GM18867 (cell line): ENCODE results near the gene NCAM2.

Experiments
- ATAC-seq: cut with Tn5 transposase; IDR thresholded peaks from one replicate; pipeline ENCODE4 v1.9.1; 2021; ENCODE audit warnings: mild to moderate bottlenecking, moderate library complexity; ENCODE audit not compliant: unreplicated experiment

NCAM2 gene

DNA sequence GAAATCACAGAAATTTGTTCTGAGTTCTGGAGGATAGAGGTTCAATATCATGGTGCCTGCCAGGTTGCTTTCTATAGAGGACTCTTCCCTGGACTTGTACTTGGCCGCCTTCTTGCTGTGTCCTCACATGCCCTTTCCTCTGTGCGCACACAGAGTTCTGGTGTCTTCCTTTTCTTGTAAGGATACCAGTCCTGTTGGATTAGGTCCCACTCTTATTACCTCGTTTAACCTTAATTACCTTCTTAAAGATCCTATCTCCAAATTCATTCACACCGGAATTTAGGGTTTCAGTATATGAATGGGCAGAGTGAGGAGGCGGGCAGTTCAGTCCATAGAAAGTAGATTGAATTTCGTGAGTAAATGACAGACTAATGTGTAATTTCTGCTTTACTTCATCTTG is 413.9 kb downstream of the NCAM2 start:
- ATAC-seq = no peak

- no peak for ATAC-seq
Measured at GRCh38 chr21:21415741-21416140, 417.5 kb downstream of the NCAM2 start.

GRCh38 chr21:21434944-21435343 is 436.7 kb downstream of the NCAM2 start:
- ATAC-seq = no peak

DNA sequence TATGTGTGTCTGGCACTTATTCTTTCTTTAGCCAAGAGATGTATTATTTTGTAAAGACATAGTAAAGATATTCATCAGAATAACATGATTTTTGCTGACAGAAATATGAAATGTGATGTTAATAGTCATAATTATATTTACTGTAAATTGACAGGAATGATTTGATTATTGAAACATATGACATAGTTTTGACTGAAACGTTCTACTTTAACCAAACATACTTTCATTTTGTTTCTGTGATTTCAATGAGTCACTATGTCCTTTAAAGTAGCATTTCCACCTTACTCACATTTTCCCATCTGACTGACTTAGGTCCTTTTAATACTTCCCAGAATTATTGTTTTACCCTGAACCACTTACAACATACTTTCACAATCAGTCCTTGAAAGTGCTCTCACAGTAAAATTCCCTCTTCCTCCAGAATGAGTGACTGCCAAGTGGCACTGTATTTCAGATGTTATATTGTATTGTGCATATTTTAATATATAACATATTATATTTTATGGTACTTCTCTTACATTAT is 437.9 kb downstream of the NCAM2 start:
- no peak for ATAC-seq

DNA sequence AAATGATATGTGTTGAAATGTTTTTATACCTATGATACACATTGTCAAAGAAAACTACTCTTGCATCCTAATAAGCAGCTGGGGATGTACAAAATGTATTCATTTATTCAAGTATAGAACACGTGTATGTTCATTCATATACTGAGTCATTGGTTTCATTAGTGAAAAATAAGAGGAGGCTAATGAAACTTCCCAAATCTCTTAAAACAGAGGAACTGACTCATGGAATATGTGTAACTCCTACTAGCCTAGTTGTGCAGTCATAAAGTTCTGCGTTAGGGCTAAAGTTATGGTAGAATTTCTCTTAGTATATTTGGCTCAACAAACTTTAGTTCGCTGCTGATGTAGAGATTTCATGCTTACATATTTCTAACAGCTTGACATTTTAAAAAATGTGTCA is 441.6 kb downstream of the NCAM2 start:
- ATAC-seq = no peak

DNA sequence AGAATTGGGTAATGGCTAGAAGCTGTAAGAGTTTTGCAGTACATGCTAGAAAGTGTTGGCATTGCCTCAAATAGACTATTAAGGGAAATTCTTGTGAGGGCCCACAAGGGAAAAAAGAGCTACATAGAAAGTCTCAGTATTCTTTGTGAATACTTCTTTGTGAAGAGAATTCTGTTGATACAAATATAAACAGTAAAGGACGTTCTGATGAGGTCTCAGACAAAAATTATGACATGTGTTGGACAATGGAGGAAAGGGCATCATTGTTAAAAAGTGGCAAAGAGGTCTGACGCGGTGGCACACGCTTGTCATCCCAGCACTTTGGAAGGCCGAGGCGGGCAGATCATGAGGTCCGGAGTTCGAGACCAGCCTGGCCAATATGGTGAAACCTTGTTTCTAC is 458.9 kb downstream of the NCAM2 start:
- ATAC-seq = no peak

DNA sequence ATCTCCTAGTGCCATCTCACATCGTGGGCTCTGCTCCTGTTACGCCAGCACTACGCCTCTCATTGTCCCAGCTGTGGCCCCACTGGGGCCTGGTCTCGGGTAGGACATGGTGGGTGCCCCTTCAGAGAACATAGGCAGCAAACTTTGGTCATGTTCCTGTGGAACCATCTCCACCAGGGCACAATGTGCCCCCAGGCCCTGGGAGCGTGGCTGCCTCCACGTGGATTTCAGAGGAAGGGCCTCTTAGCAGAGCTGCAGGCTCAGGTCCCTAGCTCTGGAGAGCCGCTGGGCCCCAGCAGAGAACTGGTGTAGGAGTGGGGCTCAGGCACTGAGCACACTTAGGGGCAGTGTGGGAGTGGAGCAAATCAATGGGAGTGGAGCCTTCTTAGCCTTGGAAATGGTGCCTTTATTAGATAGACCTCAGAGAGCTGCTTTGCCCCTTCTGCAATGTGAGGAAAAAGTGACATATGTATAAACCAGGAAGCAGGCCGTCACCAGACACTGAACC is 460.0 kb downstream of the NCAM2 start:
- no peak for ATAC-seq

- no peak for ATAC-seq
Measured at GRCh38 chr21:21460979-21461378, 462.8 kb downstream of the NCAM2 start.

DNA sequence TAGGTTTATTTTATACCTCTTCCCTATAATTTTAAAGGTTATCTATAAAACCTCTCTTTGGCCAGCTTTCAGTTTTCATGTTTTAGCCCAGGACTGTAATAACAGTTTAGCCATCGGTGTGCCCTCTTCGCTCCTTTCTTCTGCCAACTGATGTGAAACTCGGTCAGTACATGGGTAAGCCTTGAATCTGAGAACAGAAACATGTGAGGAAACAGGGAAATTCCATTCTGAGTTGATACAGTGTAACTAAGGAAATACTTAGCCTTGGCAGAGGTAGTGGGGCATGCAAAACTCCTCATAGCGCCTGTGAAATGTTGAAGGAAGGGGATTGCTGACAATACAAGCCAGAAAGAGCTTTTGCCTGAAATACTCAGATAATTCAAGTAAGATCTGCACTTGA is 465.2 kb downstream of the NCAM2 start:
- no peak for ATAC-seq

GRCh38 chr21:21464684-21465083 is 466.5 kb downstream of the NCAM2 start:
- no peak for ATAC-seq

GRCh38 chr21:21466752-21467151 is 468.5 kb downstream of the NCAM2 start:
- ATAC-seq = no peak

- ATAC-seq = no peak
Measured at GRCh38 chr21:21468003-21468402, 469.8 kb downstream of the NCAM2 start.

- ATAC-seq = no peak
Measured at GRCh38 chr21:21481239-21481638, 483.0 kb downstream of the NCAM2 start.

- ATAC-seq = no peak
Measured at GRCh38 chr21:21508859-21509258, 510.6 kb downstream of the NCAM2 start.

- no peak for ATAC-seq
Measured at GRCh38 chr21:21530680-21531079, 532.5 kb downstream of the NCAM2 start.

DNA sequence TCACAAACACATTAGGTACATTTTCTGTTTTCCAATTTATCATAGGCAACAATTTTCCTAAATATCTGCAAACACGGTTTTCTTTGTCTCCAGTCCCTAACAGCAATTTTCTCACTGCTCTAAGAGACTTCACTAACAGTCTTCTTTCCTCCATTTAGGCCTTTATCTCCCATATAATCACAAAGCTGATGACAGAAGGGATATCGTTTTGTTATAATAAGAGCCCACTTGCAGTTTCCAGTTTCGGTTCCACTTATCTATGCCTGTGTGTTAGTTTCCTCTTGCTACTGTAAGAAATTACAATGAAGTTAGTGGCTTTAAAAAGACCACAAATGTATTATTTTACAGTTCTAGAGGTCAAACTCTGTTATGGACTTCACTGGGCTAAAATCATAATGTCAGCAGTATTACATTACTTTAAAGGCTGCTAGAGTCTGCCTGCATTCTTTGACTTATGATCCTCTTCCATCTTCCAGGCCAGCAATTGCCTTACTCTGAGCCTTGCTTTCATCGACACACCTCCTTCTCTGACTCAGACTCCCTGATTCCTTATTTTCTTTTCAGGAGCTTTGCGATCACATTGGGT is 549.3 kb downstream of the NCAM2 start:
- ATAC-seq = no peak

DNA sequence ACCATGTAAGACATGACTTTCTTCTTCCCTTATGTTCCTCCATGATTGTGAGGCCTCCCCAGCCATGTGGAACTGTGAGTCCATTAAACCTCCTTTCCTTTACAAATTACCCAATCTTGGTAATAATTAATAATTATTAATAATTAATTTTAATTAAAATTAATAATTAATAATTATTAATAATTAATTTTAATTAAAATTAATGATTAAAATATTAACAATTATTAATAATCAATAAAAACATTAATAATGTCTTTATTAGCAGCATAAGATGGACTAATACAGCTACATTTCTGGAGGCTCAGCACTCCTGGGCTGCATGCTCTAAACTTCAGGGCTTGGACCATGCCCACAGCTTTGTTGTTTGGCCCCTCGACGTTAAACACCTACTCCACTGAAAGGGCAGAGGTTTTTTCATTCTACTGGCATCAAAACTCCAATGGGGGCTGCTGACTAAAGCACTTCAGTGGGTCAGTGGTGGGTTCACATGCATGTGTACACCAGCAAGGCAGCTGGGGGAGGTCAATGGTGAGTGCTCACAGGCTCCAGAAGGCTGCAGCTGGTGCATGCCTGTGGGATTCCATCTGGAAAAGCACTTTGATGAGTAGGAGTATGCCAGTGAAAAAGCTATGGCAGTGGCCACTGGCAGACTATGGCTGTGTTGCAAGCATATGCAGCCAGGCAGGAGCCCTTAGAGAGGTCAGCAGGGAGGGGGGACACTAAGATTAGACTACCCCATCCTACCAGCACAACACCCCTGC is 561.3 kb downstream of the NCAM2 start:
- ATAC-seq = no peak
